ENCODE data around the gene B3GNT2. TPM values are rescaled to one million over a fixed set of nuclear protein-coding genes. Genes with fewer than 3 reads are reported as not detected.
"Not testable (repeated sequence)": the region's sequence is repeated elsewhere in the genome, so short reads cannot be mapped to it uniquely, and the experiment has no call there.

The B3GNT2 gene
- total RNA-seq, 1 experiment from 2014 or later: 32.2 TPM

GRCh38 chr2:62158444-62159121 lies 37.3 kb upstream of the B3GNT2 start:
- Mint-ChIP-seq H3K4me3 (no peak overlapping the region), H3K9me3 (peaks cover 10% of the 10 kb centered on the region), H3K27ac (no peak overlapping the region), H3K4me1 (peaks cover 19% of the 10 kb centered on the region), H3K36me3 (peaks cover 8% of the 10 kb centered on the region), H3K27me3 (ENCODE audit: low read depth) (no peaks in the 10 kb centered on the region)
- no peak for DNase-seq (ENCODE audit: low spot score)
- ATAC-seq: no peak
- ChIA-PET CTCF (no interaction called here), POLR2A (no interaction called here)
- TF ChIP-seq NFATC4 (CRISPR knock-in tag; IDR thresholded peaks at IDR 0.05) (no peak), SMAD3 (CRISPR knock-in tag; IDR thresholded peaks at IDR 0.05; ENCODE audit: borderline replicate concordance) (no peak), ZNF317 (CRISPR knock-in tag; IDR thresholded peaks at IDR 0.05; ENCODE audit: borderline replicate concordance, low read depth) (no peak), CTCF (IDR thresholded peaks at IDR 0.05) (no peak), FOXP1 (CRISPR knock-in tag; IDR thresholded peaks at IDR 0.05; ENCODE audit: borderline replicate concordance) (no peak), FOXP4 (CRISPR knock-in tag; IDR thresholded peaks at IDR 0.05) (no peak), ATF1 (CRISPR knock-in tag; IDR thresholded peaks at IDR 0.05) (no peak), ZNF281 (CRISPR knock-in tag; IDR thresholded peaks at IDR 0.05) (no peak), NR1H2 (CRISPR knock-in tag; IDR thresholded peaks at IDR 0.05) (no peak)

GRCh38 chr2:62160691-62161090 lies 35.2 kb upstream of the B3GNT2 start:
- POLR2A ChIA-PET; H3K4me3 Mint-ChIP-seq; ATAC-seq; H3K27me3 Mint-ChIP-seq (ENCODE audit: low read depth); H3K36me3 Mint-ChIP-seq; H3K27ac Mint-ChIP-seq; DNase-seq (ENCODE audit: low spot score); H3K9me3 Mint-ChIP-seq: not testable (repeated sequence)
- peaks cover 28% of the 10 kb centered on the region for H3K4me1 Mint-ChIP-seq
- CTCF ChIA-PET: interaction anchor here (0.6 kb wide), 2 partner anchors 78 to 1687 kb away, joined by 5 to 6 read pairs; no protein-coding TSS in a partner anchor

GRCh38 chr2:62163106-62163831 lies 32.6 kb upstream of the B3GNT2 start:
- Mint-ChIP-seq H3K27me3 (ENCODE audit: low read depth) (no peaks in the 10 kb centered on the region), H3K9me3 (no peaks in the 10 kb centered on the region), H3K4me1 (peaks cover 14% of the 10 kb centered on the region), H3K36me3 (no peaks in the 10 kb centered on the region), H3K4me3 (no peak overlapping the region), H3K27ac (no peak overlapping the region)
- ChIA-PET POLR2A (no interaction called here), CTCF (interaction anchor here (0.8 to 1.2 kb wide), 2 partner anchors 12 to 134 kb away, joined by 3 to 5 read pairs; no protein-coding TSS in a partner anchor)
- no peak for DNase-seq (ENCODE audit: low spot score)
- ATAC-seq: no peak
- no peak for TF ChIP-seq MAX (CRISPR knock-in tag; IDR thresholded peaks at IDR 0.05)
- no peak for TF ChIP-seq RORB (CRISPR knock-in tag; IDR thresholded peaks at IDR 0.05)
- no peak for TF ChIP-seq ZNF396 (CRISPR knock-in tag; IDR thresholded peaks at IDR 0.05; ENCODE audit: borderline replicate concordance)
- TF ChIP-seq ETV6 (CRISPR knock-in tag; IDR thresholded peaks at IDR 0.05): no peak
- TF ChIP-seq NR3C1 (CRISPR knock-in tag; conservative IDR thresholded peaks at IDR 0.05; ENCODE audit: low read depth): no peak
- TF ChIP-seq KAT7 (CRISPR knock-in tag; IDR thresholded peaks at IDR 0.05; ENCODE audit: borderline replicate concordance): no peak
- TF ChIP-seq SMAD4 (CRISPR knock-in tag; IDR thresholded peaks at IDR 0.05): no peak
- no peak for TF ChIP-seq ZNF121 (CRISPR knock-in tag; IDR thresholded peaks at IDR 0.05)
- no peak for TF ChIP-seq IRF1 (CRISPR knock-in tag; IDR thresholded peaks at IDR 0.05)
- TF ChIP-seq ARID4B (CRISPR knock-in tag; IDR thresholded peaks at IDR 0.05; ENCODE audit: borderline replicate concordance): no peak

All from WTC11 (cell line).